Measurements from ENCODE around the gene FBXO41. TPM values are rescaled to one million over a fixed set of nuclear protein-coding genes. Genes with fewer than 3 reads are reported as not detected.
A peak's percentile ranks its signal among the peaks of the same experiment; 100 is the strongest.

FBXO41 gene
- total and polyA plus RNA-seq, 10 of the 15 experiments (the other 5 are each of a cell fraction or from before 2014, with no cell fraction given): 1.9 to 38.9 (median 11.3) TPM

- no peak for TF ChIP-seq RUNX3 (IDR thresholded peaks at IDR 0.05; ENCODE audit: low read length)
- TF ChIP-seq POLR2A (IDR thresholded peaks at IDR 0.05; ENCODE audit: low read depth, low read length): peak; percentile 77
- TF ChIP-seq TCF3 (IDR thresholded peaks at IDR 0.05; ENCODE audit: borderline replicate concordance, insufficient read depth, low read depth, low read length): peak; percentile 75; the same call in 1 of the 2 replicates
- no peak for TF ChIP-seq TBL1XR1 (IDR thresholded peaks at IDR 0.05; ENCODE audit: low read depth, low read length)
- TF ChIP-seq EGR1 (IDR thresholded peaks at IDR 0.05; ENCODE audit: borderline replicate concordance in 1 of 2, low read depth in 2 of 2, low read length in 2 of 2): peak in 1 of 2 experiments; percentile 62; a peak in 1 of 3 replicates
- peak; percentile 52 for TF ChIP-seq HDAC6 (IDR thresholded peaks at IDR 0.05; ENCODE audit: unreplicated experiment)
- no peak for TF ChIP-seq CHD1 (IDR thresholded peaks at IDR 0.05; ENCODE audit: low read depth, low read length)
- TF ChIP-seq ZNF207 (IDR thresholded peaks at IDR 0.05; ENCODE audit: borderline replicate concordance): no peak
- no peak for TF ChIP-seq MTA2 (IDR thresholded peaks at IDR 0.05; ENCODE audit: low read depth)
- peak; percentile 90 for TF ChIP-seq DPF2 (IDR thresholded peaks at IDR 0.05)
- no peak for TF ChIP-seq SIX5 (IDR thresholded peaks at IDR 0.05; ENCODE audit: low read depth, low read length, severe bottlenecking)
- TF ChIP-seq CHD2 (IDR thresholded peaks at IDR 0.05; ENCODE audit: borderline replicate concordance, low read depth, low read length): peak; percentile 96
- TF ChIP-seq USF2 (IDR thresholded peaks at IDR 0.05; ENCODE audit: borderline replicate concordance, low read depth, low read length): no peak
- peak; percentile 98 for TF ChIP-seq PKNOX1 (IDR thresholded peaks at IDR 0.05)
- no peak for TF ChIP-seq RAD51 (IDR thresholded peaks at IDR 0.05)
- TF ChIP-seq KAT2A (conservative IDR thresholded peaks at IDR 0.05; ENCODE audit: control insufficient read depth, low read depth, low read length): no peak
- TF ChIP-seq CEBPZ (IDR thresholded peaks at IDR 0.05; ENCODE audit: low read depth, low read length): peak; percentile 90
Observed at GRCh38 chr2:73233154-73233931, 50.9 kb downstream of the FBXO41 start, which contains the start of gene PRADC1 (continued).

Data from GM12878 (cell line).